Measurements from ENCODE around the gene BBS2.

DNA sequence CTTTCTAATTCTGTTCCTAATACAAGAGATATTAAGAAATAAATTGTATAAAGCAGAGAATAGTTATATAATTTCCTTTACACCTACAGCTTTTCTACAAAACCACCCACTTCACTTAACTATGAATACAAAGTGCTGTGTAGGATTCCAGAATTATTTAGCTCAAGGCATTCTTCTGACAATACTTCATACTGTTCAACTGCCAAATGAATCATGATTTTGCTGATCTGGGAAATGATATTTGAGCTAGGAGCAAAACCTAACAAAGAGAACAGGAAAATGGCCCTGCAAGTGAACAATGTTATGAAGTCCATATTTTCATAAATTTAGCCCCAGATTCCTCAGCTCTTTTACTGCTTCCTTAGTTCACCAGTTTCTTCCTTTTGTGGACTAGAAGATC is 12.9 kb downstream of the BBS2 start:
- TF ChIP-seq SMC3 (IDR thresholded peaks at IDR 0.05; ENCODE audit: low read depth, low read length) = no peak
- no peak for TF ChIP-seq RAD21 (IDR thresholded peaks at IDR 0.05; ENCODE audit: low read length)
- TF ChIP-seq, protein P1, sequence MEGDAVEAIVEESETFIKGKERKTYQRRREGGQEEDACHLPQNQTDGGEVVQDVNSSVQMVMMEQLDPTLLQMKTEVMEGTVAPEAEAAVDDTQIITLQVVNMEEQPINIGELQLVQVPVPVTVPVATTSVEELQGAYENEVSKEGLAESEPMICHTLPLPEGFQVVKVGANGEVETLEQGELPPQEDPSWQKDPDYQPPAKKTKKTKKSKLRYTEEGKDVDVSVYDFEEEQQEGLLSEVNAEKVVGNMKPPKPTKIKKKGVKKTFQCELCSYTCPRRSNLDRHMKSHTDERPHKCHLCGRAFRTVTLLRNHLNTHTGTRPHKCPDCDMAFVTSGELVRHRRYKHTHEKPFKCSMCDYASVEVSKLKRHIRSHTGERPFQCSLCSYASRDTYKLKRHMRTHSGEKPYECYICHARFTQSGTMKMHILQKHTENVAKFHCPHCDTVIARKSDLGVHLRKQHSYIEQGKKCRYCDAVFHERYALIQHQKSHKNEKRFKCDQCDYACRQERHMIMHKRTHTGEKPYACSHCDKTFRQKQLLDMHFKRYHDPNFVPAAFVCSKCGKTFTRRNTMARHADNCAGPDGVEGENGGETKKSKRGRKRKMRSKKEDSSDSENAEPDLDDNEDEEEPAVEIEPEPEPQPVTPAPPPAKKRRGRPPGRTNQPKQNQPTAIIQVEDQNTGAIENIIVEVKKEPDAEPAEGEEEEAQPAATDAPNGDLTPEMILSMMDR (conservative IDR thresholded peaks at IDR 0.05; ENCODE audit: low read depth, low read length) = no peak
- TF ChIP-seq, protein P2, sequence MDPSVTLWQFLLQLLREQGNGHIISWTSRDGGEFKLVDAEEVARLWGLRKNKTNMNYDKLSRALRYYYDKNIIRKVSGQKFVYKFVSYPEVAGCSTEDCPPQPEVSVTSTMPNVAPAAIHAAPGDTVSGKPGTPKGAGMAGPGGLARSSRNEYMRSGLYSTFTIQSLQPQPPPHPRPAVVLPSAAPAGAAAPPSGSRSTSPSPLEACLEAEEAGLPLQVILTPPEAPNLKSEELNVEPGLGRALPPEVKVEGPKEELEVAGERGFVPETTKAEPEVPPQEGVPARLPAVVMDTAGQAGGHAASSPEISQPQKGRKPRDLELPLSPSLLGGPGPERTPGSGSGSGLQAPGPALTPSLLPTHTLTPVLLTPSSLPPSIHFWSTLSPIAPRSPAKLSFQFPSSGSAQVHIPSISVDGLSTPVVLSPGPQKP (IDR thresholded peaks at IDR 0.05; ENCODE audit: borderline replicate concordance, low read depth, low read length) = no peak
- no peak for TF ChIP-seq RFX5 (IDR thresholded peaks at IDR 0.05; ENCODE audit: low read depth, low read length)
- no peak for TF ChIP-seq POLR2A (IDR thresholded peaks at IDR 0.05; ENCODE audit: low read depth, low read length)
- TF ChIP-seq MAFK (IDR thresholded peaks at IDR 0.05; ENCODE audit: low read depth, low read length) = peak; percentile 74
- TF ChIP-seq MAZ (IDR thresholded peaks at IDR 0.05; ENCODE audit: borderline replicate concordance, low read depth, low read length) = no peak
- no peak for TF ChIP-seq MXI1 (IDR thresholded peaks at IDR 0.05; ENCODE audit: borderline replicate concordance, low read depth, low read length)
- no peak for TF ChIP-seq USF2 (IDR thresholded peaks at IDR 0.05; ENCODE audit: low read depth, low read length)
- no peak for TF ChIP-seq CEBPB (IDR thresholded peaks at IDR 0.05; ENCODE audit: low read depth, low read length)
- TF ChIP-seq BHLHE40 (IDR thresholded peaks at IDR 0.05; ENCODE audit: low read depth, low read length) = no peak
- no peak for TF ChIP-seq NFE2L2 (IDR thresholded peaks at IDR 0.05; ENCODE audit: low read depth, low read length)
- no peak for TF ChIP-seq FOS (IDR thresholded peaks at IDR 0.05; ENCODE audit: low read depth, low read length)
